CD14-positive monocyte (primary cell): ENCODE data around the gene GPATCH2. TPM values are rescaled to one million over a fixed set of nuclear protein-coding genes. Genes with fewer than 3 reads are reported as not detected.

ENCODE experiments used
- DNase-seq, 3 donors: peaks; one replicate each; pipeline ENCODE4 v3.0.0-alpha.2; 2011 to 2022
- H2AFZ ChIP-seq: 2 replicates; pipeline ENCODE4 v1.6.0; 2012; ENCODE audit warnings: mild to moderate bottlenecking, low read depth, low read length, inconsistent platforms; ENCODE audit not compliant: insufficient read depth, poor library complexity, severe bottlenecking
- H3K27ac ChIP-seq, 2 donors: 1 replicate in 1 of 2; 2 replicates in 1 of 2; pipeline ENCODE4 v1.5.1; 2012 to 2013; ENCODE audit warnings: low read length in 2 of 2, control low read depth in 1 of 2, inconsistent platforms in 1 of 2, low read depth in 1 of 2, mild to moderate bottlenecking in 1 of 2
- H3K27me3 ChIP-seq, 2 donors: one replicate each; pipeline versions ENCODE4 v1.6.0 to v1.6.1; 2011 to 2013; ENCODE audit warnings: low read length in 2 of 2; ENCODE audit not compliant: control insufficient read depth in 2 of 2, insufficient read depth in 2 of 2
- H3K36me3 ChIP-seq, 2 donors: replicated peaks in 1 of 2; 1 replicate in 1 of 2; 2 replicates in 1 of 2; pipeline versions ENCODE4 v1.5.1 to v1.6.1; 2012 to 2013; ENCODE audit warnings: low read length in 2 of 2, control low read depth in 1 of 2, inconsistent platforms in 1 of 2, mild to moderate bottlenecking in 1 of 2; ENCODE audit not compliant: insufficient read depth in 2 of 2, control insufficient read depth in 1 of 2
- H3K4me1 ChIP-seq, 2 donors: 1 replicate in 1 of 2; 2 replicates in 1 of 2; pipeline versions ENCODE4 v1.5.1 to v1.6.1; 2012 to 2013; ENCODE audit warnings: low read length in 2 of 2, control low read depth in 1 of 2, inconsistent platforms in 1 of 2, mild to moderate bottlenecking in 1 of 2, moderate library complexity in 1 of 2; ENCODE audit not compliant: insufficient read depth in 2 of 2, control insufficient read depth in 1 of 2
- H3K4me2 ChIP-seq: replicated peaks from 2 replicates; pipeline ENCODE3; 2012; ENCODE audit warnings: low read length, moderate library complexity, mild to moderate bottlenecking; ENCODE audit not compliant: poor library complexity, severe bottlenecking; ENCODE audit errors: extremely low read depth
- H3K4me3 ChIP-seq, 3 experiments: fragments of 200-600 bp in 1 of 3; sonication (generic) in 1 of 3; replicated peaks in 1 of 3; 1 replicate in 2 of 3; 2 replicates in 1 of 3; pipeline ENCODE4 v1.5.1; 2011 to 2013; ENCODE audit warnings: low read length in 3 of 3, mild to moderate bottlenecking in 3 of 3, control low read depth in 2 of 3, low read depth in 2 of 3, inconsistent platforms in 1 of 3, moderate library complexity in 1 of 3
- H3K79me2 ChIP-seq: 2 replicates; pipeline ENCODE4 v1.6.0; 2012; ENCODE audit warnings: mild to moderate bottlenecking, control low read depth, inconsistent platforms, low read length, moderate library complexity; ENCODE audit not compliant: insufficient read depth
- H3K9ac ChIP-seq: 2 replicates; pipeline ENCODE4 v1.6.0; 2017; ENCODE audit warnings: low read length, mild to moderate bottlenecking; ENCODE audit not compliant: insufficient read depth, poor library complexity, severe bottlenecking
- H3K9me3 ChIP-seq, 2 donors: replicated peaks in 1 of 2; 1 replicate in 1 of 2; 2 replicates in 1 of 2; pipeline versions ENCODE4 v1.5.1 to v1.6.1; 2012 to 2013; ENCODE audit warnings: low read length in 2 of 2, control low read depth in 1 of 2; ENCODE audit not compliant: control insufficient read depth in 1 of 2, insufficient read depth in 1 of 2
- H4K20me1 ChIP-seq: 2 replicates; pipeline ENCODE4 v1.6.0; 2012; ENCODE audit warnings: mild to moderate bottlenecking, low read length, control low read depth, moderate library complexity; ENCODE audit not compliant: insufficient read depth
- H3K27ac Mint-ChIP-seq, 7 donors: one replicate each; pipeline ENCODE4 v1.8.0; 2020; ENCODE audit warnings: mild to moderate bottlenecking in 7 of 7, mixed read lengths in 7 of 7, moderate library complexity in 6 of 7, inconsistent platforms in 2 of 7
- H3K27me3 Mint-ChIP-seq, 3 donors: one replicate each; pipeline ENCODE4 v1.8.0; 2021 to 2022; ENCODE audit warnings: low read depth in 3 of 3, mild to moderate bottlenecking in 3 of 3, mixed read lengths in 3 of 3, moderate library complexity in 3 of 3, inconsistent platforms in 1 of 3
- H3K36me3 Mint-ChIP-seq, 2 donors: one replicate each; pipeline ENCODE4 v1.8.0; 2020; ENCODE audit warnings: mixed read lengths in 2 of 2, inconsistent platforms in 1 of 2, mild to moderate bottlenecking in 1 of 2
- H3K4me1 Mint-ChIP-seq: one replicate; pipeline ENCODE4 v1.8.0; 2020; ENCODE audit warnings: mild to moderate bottlenecking, mixed read lengths
- H3K4me3 Mint-ChIP-seq, 2 donors: one replicate each; pipeline ENCODE4 v1.8.0; 2020; ENCODE audit warnings: mild to moderate bottlenecking in 2 of 2, mixed read lengths in 2 of 2, moderate library complexity in 1 of 2
- H3K9me3 Mint-ChIP-seq, 7 donors: one replicate each; pipeline ENCODE4 v1.8.0; 2020 to 2022; ENCODE audit warnings: mixed read lengths in 7 of 7, mild to moderate bottlenecking in 6 of 7, moderate library complexity in 6 of 7, inconsistent platforms in 2 of 7
- WGBS: methylation state at CpG from one replicate; pipeline ENCODE4 v1.1.5; 2013; ENCODE audit warnings: missing lambda C conversion rate; ENCODE audit not compliant: insufficient coverage; 5-methylcytosine and 5-hydroxymethylcytosine counted together
- intact Hi-C, 2 donors: fragments of 100-400 bp; cut with micrococcal nuclease; formaldehyde crosslinking; loops; one replicate each; pipeline versions ENCODE4 v1.15.0 to v1.15.1; 2023
- polyA plus RNA-seq, 3 donors: library from polyadenylated mRNA; depleted of rRNA in 1 of 3; unstranded in 2 of 3; stranded (reverse) in 1 of 3; fragments of 300-500 nt in 2 of 3; fragments of >200 nt in 1 of 3; fragmentation: Illumina TruSeq in 2 of 3; gene quantifications; 1 replicate in 2 of 3; 2 replicates in 1 of 3; pipeline ENCODE4 v1.2.3, GENCODE V29; 2012 to 2021
- TF ChIP-seq, protein P1 (sequence below): fragments of 200-600 bp; IDR thresholded peaks from one replicate; pipeline ENCODE4 v1.8.0; 2022; ENCODE audit warnings: antibody characterized with exemption, mild to moderate bottlenecking

The GPATCH2 gene
- polyA plus RNA-seq, 3 donors, result 1.8 to 3.4 (median 1.9) TPM

- no peak overlapping the region for H3K27ac ChIP-seq
- H3K4me3 ChIP-seq, result no peak overlapping the region
- peaks cover 16 to 25% of the 10 kb centered on the region in 2 donors for H3K9me3 ChIP-seq
- Mint-ChIP-seq H3K4me1 (no peaks in the 10 kb centered on the region), H3K27me3 (no peaks in the 10 kb centered on the region), H3K27ac (no peak overlapping the region), H3K36me3 (no peaks in the 10 kb centered on the region), H3K9me3 (peaks cover 10 to 46% (median 16%) of the 10 kb centered on the region in 7 donors), H3K4me3 (no peak overlapping the region)
- DNase-seq, result no peak
- H2AFZ ChIP-seq, result no peak overlapping the region
- no peak overlapping the region for H3K9ac ChIP-seq
- H3K36me3 ChIP-seq, result no peaks in the 10 kb centered on the region
- no peaks in the 10 kb centered on the region for H3K27me3 ChIP-seq
- no peak overlapping the region for H3K4me2 ChIP-seq
- intact Hi-C loops, result no loop called here
- H3K4me1 ChIP-seq, result no peaks in the 10 kb centered on the region
- TF ChIP-seq, protein P1, sequence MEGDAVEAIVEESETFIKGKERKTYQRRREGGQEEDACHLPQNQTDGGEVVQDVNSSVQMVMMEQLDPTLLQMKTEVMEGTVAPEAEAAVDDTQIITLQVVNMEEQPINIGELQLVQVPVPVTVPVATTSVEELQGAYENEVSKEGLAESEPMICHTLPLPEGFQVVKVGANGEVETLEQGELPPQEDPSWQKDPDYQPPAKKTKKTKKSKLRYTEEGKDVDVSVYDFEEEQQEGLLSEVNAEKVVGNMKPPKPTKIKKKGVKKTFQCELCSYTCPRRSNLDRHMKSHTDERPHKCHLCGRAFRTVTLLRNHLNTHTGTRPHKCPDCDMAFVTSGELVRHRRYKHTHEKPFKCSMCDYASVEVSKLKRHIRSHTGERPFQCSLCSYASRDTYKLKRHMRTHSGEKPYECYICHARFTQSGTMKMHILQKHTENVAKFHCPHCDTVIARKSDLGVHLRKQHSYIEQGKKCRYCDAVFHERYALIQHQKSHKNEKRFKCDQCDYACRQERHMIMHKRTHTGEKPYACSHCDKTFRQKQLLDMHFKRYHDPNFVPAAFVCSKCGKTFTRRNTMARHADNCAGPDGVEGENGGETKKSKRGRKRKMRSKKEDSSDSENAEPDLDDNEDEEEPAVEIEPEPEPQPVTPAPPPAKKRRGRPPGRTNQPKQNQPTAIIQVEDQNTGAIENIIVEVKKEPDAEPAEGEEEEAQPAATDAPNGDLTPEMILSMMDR, result no peak
- H4K20me1 ChIP-seq, result no peaks in the 10 kb centered on the region
- 82% methylated on average over 5 of the region's 5 CpGs for WGBS
- H3K79me2 ChIP-seq, result no peaks in the 10 kb centered on the region
Observed at GRCh38 chr1:217379336-217379735, 251.6 kb downstream of the GPATCH2 start.

Other genes starting within 250 kb of the GPATCH2 start
- gene SPATA17, start 254 bp upstream of the GPATCH2 start, polyA plus RNA-seq, result under 1 TPM in 1 of 3 donors, not detected in 2; 0.28 TPM